H1 (cell line): ENCODE measurements around the gene TBC1D9. TPM values are rescaled to one million over a fixed set of nuclear protein-coding genes. Genes with fewer than 3 reads are reported as not detected.

Experiments used
- CTCF ChIA-PET: fragments of 300-600 bp; sonication (Branson Sonifier 250); formaldehyde crosslinking; loops from one replicate; lab custom pipeline; 2021; ENCODE audit not compliant: partially characterized antibody; lab: Charles Lee
- POLR2A ChIA-PET: fragments of 300-600 bp; sonication (Branson Sonifier 250); formaldehyde crosslinking; loops from one replicate; lab custom pipeline; 2021; ENCODE audit warnings: inconsistent platforms; ENCODE audit not compliant: partially characterized antibody; lab: Charles Lee
- DNase-seq, 2 experiments: peaks; one replicate each; pipeline versions ENCODE4 v3.0.0 to v3.0.0-alpha.2; 2010 to 2022; ENCODE audit warnings: low spot score in 2 of 2, low read depth in 1 of 2, mixed read lengths in 1 of 2
- FAIRE-seq: peaks from 2 replicates; lab custom pipeline; 2011; peaks lifted over from hg19 to GRCh38; lab: Jason Lieb, UNC
- H2AFZ ChIP-seq: 2 replicates; pipeline ENCODE4 v1.8.1; 2012; ENCODE audit warnings: low read length, inconsistent platforms
- H2AK5ac ChIP-seq: 2 replicates; pipeline ENCODE4 v1.6.1; 2013; ENCODE audit warnings: low read depth, low read length
- H2BK120ac ChIP-seq: replicated peaks from 2 replicates; pipeline ENCODE3; 2013; ENCODE audit warnings: low read depth, low read length, inconsistent platforms
- H2BK12ac ChIP-seq: 2 replicates; pipeline ENCODE4 v1.6.1; 2013; ENCODE audit warnings: low read depth, low read length
- H2BK15ac ChIP-seq: 2 replicates; pipeline ENCODE4 v1.6.1; 2013; ENCODE audit warnings: low read length
- H2BK20ac ChIP-seq: 2 replicates; pipeline ENCODE4 v1.6.1; 2013; ENCODE audit warnings: low read length
- H2BK5ac ChIP-seq: 2 replicates; pipeline ENCODE4 v1.6.1; 2013; ENCODE audit warnings: low read depth, low read length
- H3K14ac ChIP-seq: 2 replicates; pipeline ENCODE4 v1.6.1; 2013; ENCODE audit warnings: inconsistent platforms; ENCODE audit not compliant: insufficient read length
- H3K18ac ChIP-seq: 2 replicates; pipeline ENCODE4 v1.6.1; 2013; ENCODE audit warnings: low read length; ENCODE audit errors: extremely low read depth
- H3K23ac ChIP-seq: 2 replicates; pipeline ENCODE4 v1.6.1; 2013; ENCODE audit warnings: inconsistent platforms; ENCODE audit not compliant: insufficient read length
- H3K23me2 ChIP-seq: 2 replicates; pipeline ENCODE4 v1.6.1; 2013; ENCODE audit warnings: low read depth, low read length
- H3K27ac ChIP-seq: 2 replicates; pipeline ENCODE4 v1.6.1; 2011; ENCODE audit warnings: low read depth, low read length, inconsistent platforms
- H3K27me3 ChIP-seq, 4 experiments: replicated peaks in 1 of 4; 1 replicate in 1 of 4; 2 replicates in 3 of 4; pipeline versions ENCODE4 v1.6.1 to v1.8.1; 2011 to 2013; ENCODE audit warnings: low read length in 3 of 4, mild to moderate bottlenecking in 3 of 4, inconsistent platforms in 2 of 4, mixed read lengths in 2 of 4, moderate library complexity in 1 of 4; ENCODE audit not compliant: control insufficient read depth in 3 of 4, insufficient read depth in 3 of 4; ENCODE audit errors: extremely low read depth in 1 of 4
- H3K36me3 ChIP-seq, 4 experiments: 2 replicates each; pipeline versions ENCODE4 v1.6.1 to v1.8.1; 2011 to 2013; ENCODE audit warnings: mild to moderate bottlenecking in 4 of 4, low read length in 3 of 4, moderate library complexity in 2 of 4, control low read depth in 1 of 4, inconsistent platforms in 1 of 4; ENCODE audit not compliant: insufficient read depth in 4 of 4, control insufficient read depth in 2 of 4
- H3K4ac ChIP-seq: replicated peaks from 2 replicates; pipeline ENCODE3; 2013; ENCODE audit warnings: low read length, low read depth, mixed read lengths, inconsistent platforms; ENCODE audit not compliant: insufficient read length
- H3K4me1 ChIP-seq, 4 experiments: replicated peaks in 1 of 4; 1 replicate in 1 of 4; 2 replicates in 3 of 4; pipeline versions ENCODE4 v1.6.1 to v1.8.1; 2011 to 2013; ENCODE audit warnings: low read length in 3 of 4, inconsistent platforms in 2 of 4, mixed read lengths in 1 of 4; ENCODE audit not compliant: insufficient read depth in 4 of 4, control insufficient read depth in 3 of 4
- H3K4me2 ChIP-seq, 2 experiments: 2 replicates each; pipeline versions ENCODE4 v1.6.1 to v1.8.1; 2011 to 2013; ENCODE audit warnings: low read depth in 2 of 2, low read length in 2 of 2, control low read depth in 1 of 2, inconsistent platforms in 1 of 2, mild to moderate bottlenecking in 1 of 2; ENCODE audit not compliant: insufficient read depth in 1 of 2
- H3K4me3 ChIP-seq, 4 experiments: fragments of 200-600, 300-600 bp in 1 of 4; sonication (generic), shearing (Covaris generic), sonication (Bioruptor Twin) in 1 of 4; 2 replicates each; pipeline versions ENCODE4 v1.5.1 to v1.8.1; 2011 to 2016; ENCODE audit warnings: low read length in 4 of 4, low read depth in 3 of 4, control low read depth in 2 of 4, inconsistent platforms in 2 of 4, mild to moderate bottlenecking in 2 of 4, mixed read lengths in 1 of 4, moderate library complexity in 1 of 4; ENCODE audit not compliant: insufficient read depth in 2 of 4; ENCODE audit errors: extremely low read depth in 1 of 4
- H3K56ac ChIP-seq: replicated peaks from 2 replicates; pipeline ENCODE3; 2013; ENCODE audit warnings: low read depth, mild to moderate bottlenecking, mixed read lengths, low read length, inconsistent platforms; ENCODE audit not compliant: insufficient read length
- H3K79me1 ChIP-seq: 2 replicates; pipeline ENCODE4 v1.6.1; 2013; ENCODE audit warnings: low read depth, low read length, control low read depth
- H3K79me2 ChIP-seq, 2 experiments: 2 replicates each; pipeline versions ENCODE4 v1.6.1 to v1.8.1; 2012 to 2013; ENCODE audit warnings: low read length in 2 of 2, mild to moderate bottlenecking in 2 of 2, inconsistent platforms in 1 of 2; ENCODE audit not compliant: insufficient read depth in 2 of 2, control insufficient read depth in 1 of 2
- H3K9ac ChIP-seq, 4 experiments: replicated peaks in 1 of 4; 1 replicate in 1 of 4; 2 replicates in 3 of 4; pipeline versions ENCODE4 v1.6.1 to v1.8.1; 2011 to 2013; ENCODE audit warnings: low read depth in 3 of 4, low read length in 3 of 4, control low read depth in 2 of 4, mild to moderate bottlenecking in 2 of 4, moderate library complexity in 2 of 4, inconsistent platforms in 1 of 4; ENCODE audit errors: extremely low read depth in 1 of 4
- H3K9me3 ChIP-seq, 2 experiments: 2 replicates each; pipeline versions ENCODE4 v1.6.1 to v1.8.1; 2012 to 2013; ENCODE audit warnings: mild to moderate bottlenecking in 2 of 2, moderate library complexity in 2 of 2, control low read depth in 1 of 2, inconsistent platforms in 1 of 2, low read depth in 1 of 2, low read length in 1 of 2, mixed read lengths in 1 of 2; ENCODE audit not compliant: insufficient read depth in 2 of 2
- H4K20me1 ChIP-seq, 2 experiments: replicated peaks in 1 of 2; 2 replicates each; pipeline versions ENCODE3 to v1.8.1; 2011 to 2013; ENCODE audit warnings: inconsistent platforms in 2 of 2, low read length in 2 of 2, mild to moderate bottlenecking in 1 of 2; ENCODE audit not compliant: insufficient read depth in 2 of 2, control insufficient read depth in 1 of 2
- H4K5ac ChIP-seq: 2 replicates; pipeline ENCODE4 v1.6.1; 2013; ENCODE audit warnings: low read length, low read depth, mixed read lengths, inconsistent platforms; ENCODE audit not compliant: insufficient read length
- H4K8ac ChIP-seq: 2 replicates; pipeline ENCODE4 v1.8.0; 2013; ENCODE audit warnings: mild to moderate bottlenecking, moderate library complexity, low read length, inconsistent platforms; ENCODE audit not compliant: insufficient read depth; ENCODE audit errors: extremely low read depth
- H4K91ac ChIP-seq: replicated peaks from 2 replicates; pipeline ENCODE3; 2013; ENCODE audit warnings: low read length, mixed read lengths, inconsistent platforms; ENCODE audit not compliant: insufficient read length
- CBX8 ChIP-seq: fragments of 300-800, 300-1000 bp; sonication (generic); IDR thresholded peaks from 2 replicates; pipeline ENCODE4 v1.7.1; 2016; ENCODE audit warnings: low read depth, low read length, borderline replicate concordance
- CHD1 ChIP-seq: IDR thresholded peaks from 2 replicates; pipeline ENCODE4 v1.6.1; 2012; ENCODE audit warnings: low read depth, low read length, improper control_type of control experiment
- CTBP2 ChIP-seq: IDR thresholded peaks from 2 replicates; pipeline ENCODE4 v1.7.0; 2011; ENCODE audit warnings: borderline replicate concordance, mild to moderate bottlenecking, moderate library complexity, mixed read lengths, low read length; ENCODE audit not compliant: insufficient read depth, insufficient read length
- GTF2F1 ChIP-seq: IDR thresholded peaks from 2 replicates; pipeline ENCODE4 v1.6.1; 2012; ENCODE audit warnings: low read depth, low read length, improper control_type of control experiment, borderline replicate concordance
- POLR2AphosphoS5 ChIP-seq: IDR thresholded peaks from 2 replicates; pipeline ENCODE4 v1.6.1; 2011; ENCODE audit warnings: low read depth, low read length
- SP1 ChIP-seq: IDR thresholded peaks from 2 replicates; pipeline ENCODE4 v1.6.1; 2011; ENCODE audit warnings: low read depth, low read length
- WGBS, 2 experiments: shearing (Covaris generic) in 1 of 2; methylation state at CpG; one replicate each; pipeline versions ENCODE4 v1.1.6 to v1.1.7; 2013 to 2015; ENCODE audit warnings: low lambda C conversion rate in 2 of 2, mixed read lengths in 2 of 2, inconsistent platforms in 1 of 2, low coverage in 1 of 2, missing lambda C conversion rate in 1 of 2; ENCODE audit not compliant: insufficient replicate concordance in 2 of 2, insufficient coverage in 1 of 2, insufficient read length in 1 of 2; ENCODE audit errors: extremely low coverage in 1 of 2, missing lambda C conversion rate in 1 of 2; 5-methylcytosine and 5-hydroxymethylcytosine counted together
- polyA plus RNA-seq, 7 experiments: library from polyadenylated mRNA; depleted of rRNA in 3 of 7; stranded (reverse) in 5 of 7; unstranded in 2 of 7; fragments of >200 nt in 5 of 7; fragments of 200-250 nt in 2 of 7; gene quantifications; 1 replicate in 5 of 7; 2 replicates in 1 of 7; 4 replicates in 1 of 7; pipeline versions ENCODE4 v1.2.1 to v1.2.3, GENCODE V29; 2011 to 2013; ENCODE audit warnings: missing spikeins in 2 of 7, mixed read lengths in 2 of 7
- total RNA-seq: library from RNA; stranded (reverse); fragmentation: NEBNext Ultra II Directional; extraction: Animal tissue kit (Norgen Biotek cat#: 25700); gene quantifications from 2 replicates; pipeline ENCODE4 v1.2.1, GENCODE V29; 2021
- TF ChIP-seq, protein P1 (sequence below): IDR thresholded peaks from 2 replicates; pipeline ENCODE4 v1.6.1; 2011; ENCODE audit warnings: low read depth, mild to moderate bottlenecking, low read length; ENCODE audit not compliant: insufficient read depth
- TF ChIP-seq, protein P2 (sequence below): IDR thresholded peaks from 2 replicates; pipeline ENCODE4 v1.6.1; 2012; ENCODE audit warnings: inconsistent platforms
- TF ChIP-seq, protein P3 (sequence below): IDR thresholded peaks from 2 replicates; pipeline ENCODE4 v1.6.1; 2012; ENCODE audit warnings: inconsistent platforms
- TF ChIP-seq, protein P4 (sequence below), 3 experiments: IDR thresholded peaks; 1 replicate in 2 of 3; 2 replicates in 1 of 3; pipeline versions ENCODE4 v1.5.1 to v1.6.1; 2011; ENCODE audit warnings: low read length in 3 of 3, mild to moderate bottlenecking in 3 of 3, inconsistent platforms in 2 of 3, low read depth in 1 of 3, moderate library complexity in 1 of 3; ENCODE audit not compliant: insufficient read depth in 1 of 3; ENCODE audit errors: control extremely low read depth in 1 of 3

TBC1D9 gene
- total and polyA plus RNA-seq, 2 of the 8 experiments (the other 6 are each of a cell fraction or from before 2014, with no cell fraction given) = 0.94 to 1.0 TPM

DNA sequence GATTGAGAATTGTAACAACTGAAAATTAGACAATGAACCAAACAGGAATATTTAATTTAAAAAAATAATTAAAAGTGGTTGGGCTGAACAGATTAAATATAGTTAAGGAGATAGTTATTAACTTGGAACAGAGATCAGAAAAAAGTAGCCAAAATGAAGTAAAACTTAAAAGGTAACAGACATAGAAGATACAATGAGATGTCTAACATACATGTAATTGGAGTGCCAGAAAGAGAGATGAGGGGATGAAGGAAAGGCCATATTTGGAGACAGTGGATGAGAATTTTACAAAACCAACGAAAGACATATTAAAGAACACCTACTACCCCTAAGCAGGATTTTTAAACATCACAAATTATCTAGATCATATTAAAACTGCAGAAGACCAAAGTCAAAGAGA lies 8.0 kb downstream of the TBC1D9 start:
- Histone ChIP-seq H2AK5ac (no peak overlapping the region), H2BK15ac (no peak overlapping the region), H2BK20ac (no peak overlapping the region), H3K9me3 (no peaks in the 10 kb centered on the region), H3K4me3 (no peak overlapping the region), H3K27me3 (peaks cover 0 to 6% (median 1%) of the 10 kb centered on the region in 4 experiments; a peak in 2 of 7 replicates), H2AFZ (no peak overlapping the region), H3K4me1 (peaks cover 0 to 8% (median 4%) of the 10 kb centered on the region in 4 experiments; a peak in 4 of 7 replicates), H2BK5ac (no peak overlapping the region), H3K56ac (no peak overlapping the region), H3K79me1 (no peaks in the 10 kb centered on the region), H3K4ac (no peak overlapping the region), H3K9ac (no peak overlapping the region), H3K18ac (no peak overlapping the region), H3K4me2 (no peak overlapping the region), H4K8ac (no peak overlapping the region), H3K23ac (no peak overlapping the region), H3K27ac (no peak overlapping the region), H2BK12ac (no peak overlapping the region), H3K79me2 (no peaks in the 10 kb centered on the region), H4K20me1 (no peaks in the 10 kb centered on the region), H3K36me3 (no peaks in the 10 kb centered on the region), H3K14ac (no peak overlapping the region), H4K5ac (no peak overlapping the region), H4K91ac (no peak overlapping the region), H2BK120ac (no peak overlapping the region), H3K23me2 (no peaks in the 10 kb centered on the region)
- POLR2A ChIA-PET = no interaction called here
- DNase-seq (no peak), FAIRE-seq (no peak)
- CTCF ChIA-PET = no interaction called here
- WGBS, 2 experiments = 85% methylated on average over 1 of the region's 1 CpG; no CpG with 5 or more reads in 1 of the 2 experiments
- TF ChIP-seq CTBP2 (no peak), GTF2F1 (no peak), SP1 (no peak), POLR2AphosphoS5 (no peak), CHD1 (no peak), CBX8 (no peak)
- TF ChIP-seq, protein P1, sequence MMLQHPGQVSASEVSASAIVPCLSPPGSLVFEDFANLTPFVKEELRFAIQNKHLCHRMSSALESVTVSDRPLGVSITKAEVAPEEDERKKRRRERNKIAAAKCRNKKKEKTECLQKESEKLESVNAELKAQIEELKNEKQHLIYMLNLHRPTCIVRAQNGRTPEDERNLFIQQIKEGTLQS = no peak
- TF ChIP-seq, protein P2, sequence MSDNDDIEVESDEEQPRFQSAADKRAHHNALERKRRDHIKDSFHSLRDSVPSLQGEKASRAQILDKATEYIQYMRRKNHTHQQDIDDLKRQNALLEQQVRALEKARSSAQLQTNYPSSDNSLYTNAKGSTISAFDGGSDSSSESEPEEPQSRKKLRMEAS = no peak
- TF ChIP-seq, protein P3, sequence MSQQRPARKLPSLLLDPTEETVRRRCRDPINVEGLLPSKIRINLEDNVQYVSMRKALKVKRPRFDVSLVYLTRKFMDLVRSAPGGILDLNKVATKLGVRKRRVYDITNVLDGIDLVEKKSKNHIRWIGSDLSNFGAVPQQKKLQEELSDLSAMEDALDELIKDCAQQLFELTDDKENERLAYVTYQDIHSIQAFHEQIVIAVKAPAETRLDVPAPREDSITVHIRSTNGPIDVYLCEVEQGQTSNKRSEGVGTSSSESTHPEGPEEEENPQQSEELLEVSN = no peak
- TF ChIP-seq, protein P4, sequence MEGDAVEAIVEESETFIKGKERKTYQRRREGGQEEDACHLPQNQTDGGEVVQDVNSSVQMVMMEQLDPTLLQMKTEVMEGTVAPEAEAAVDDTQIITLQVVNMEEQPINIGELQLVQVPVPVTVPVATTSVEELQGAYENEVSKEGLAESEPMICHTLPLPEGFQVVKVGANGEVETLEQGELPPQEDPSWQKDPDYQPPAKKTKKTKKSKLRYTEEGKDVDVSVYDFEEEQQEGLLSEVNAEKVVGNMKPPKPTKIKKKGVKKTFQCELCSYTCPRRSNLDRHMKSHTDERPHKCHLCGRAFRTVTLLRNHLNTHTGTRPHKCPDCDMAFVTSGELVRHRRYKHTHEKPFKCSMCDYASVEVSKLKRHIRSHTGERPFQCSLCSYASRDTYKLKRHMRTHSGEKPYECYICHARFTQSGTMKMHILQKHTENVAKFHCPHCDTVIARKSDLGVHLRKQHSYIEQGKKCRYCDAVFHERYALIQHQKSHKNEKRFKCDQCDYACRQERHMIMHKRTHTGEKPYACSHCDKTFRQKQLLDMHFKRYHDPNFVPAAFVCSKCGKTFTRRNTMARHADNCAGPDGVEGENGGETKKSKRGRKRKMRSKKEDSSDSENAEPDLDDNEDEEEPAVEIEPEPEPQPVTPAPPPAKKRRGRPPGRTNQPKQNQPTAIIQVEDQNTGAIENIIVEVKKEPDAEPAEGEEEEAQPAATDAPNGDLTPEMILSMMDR (IDR thresholded peaks at IDR 0.05; ENCODE audit: control extremely low read depth in 1 of 3, insufficient read depth in 1 of 3, low read depth in 1 of 3, low read length in 3 of 3) = no peak
